HG03196 (cell line): ENCODE measurements around the gene PYGB.
"Not testable (repeated sequence)": the region's sequence is repeated elsewhere in the genome, so short reads cannot be mapped to it uniquely, and the experiment has no call there.

Source experiments
- ATAC-seq: cut with Tn5 transposase; IDR thresholded peaks from one replicate; pipeline ENCODE4 v1.9.1; 2021; ENCODE audit not compliant: unreplicated experiment

Gene PYGB

GRCh38 chr20:25325997-25326396, 78.1 kb downstream of the PYGB start:
- no peak for ATAC-seq

- no peak for ATAC-seq
Measured at GRCh38 chr20:25327521-25328235, 79.8 kb downstream of the PYGB start.

- no peak for ATAC-seq
Measured at GRCh38 chr20:25328954-25329498, 81.1 kb downstream of the PYGB start.

GRCh38 chr20:25334972-25335371, 87.1 kb downstream of the PYGB start:
- not testable (repeated sequence) for ATAC-seq

GRCh38 chr20:25336561-25337422, 88.9 kb downstream of the PYGB start:
- no peak for ATAC-seq

- ATAC-seq, result no peak
Measured at GRCh38 chr20:25338112-25339023, 90.5 kb downstream of the PYGB start.

- ATAC-seq, result no peak
Measured at GRCh38 chr20:25339608-25340007, 91.7 kb downstream of the PYGB start.

GRCh38 chr20:25340380-25340779, 92.5 kb downstream of the PYGB start:
- ATAC-seq, result no peak

- ATAC-seq, result no peak
Measured at GRCh38 chr20:25341716-25342680, 94.1 kb downstream of the PYGB start.

- ATAC-seq, result no peak
Measured at GRCh38 chr20:25344634-25345033, 96.7 kb downstream of the PYGB start.

- ATAC-seq, result no peak
Measured at GRCh38 chr20:25345721-25346120, 97.8 kb downstream of the PYGB start.

GRCh38 chr20:25346349-25346748, 98.5 kb downstream of the PYGB start:
- no peak for ATAC-seq
